ENCODE results near the gene LRRC14B. TPM values are rescaled to one million over a fixed set of nuclear protein-coding genes. Genes with fewer than 3 reads are reported as not detected.
"Not testable (repeated sequence)": the region's sequence is repeated elsewhere in the genome, so short reads cannot be mapped to it uniquely, and the experiment has no call there.

Gene LRRC14B
- total and polyA plus RNA-seq, 2 of the 13 experiments (the other 11 are each of a cell fraction or from before 2014, with no cell fraction given) = not detected

GRCh38 chr5:196350-196749, 5.1 kb downstream of the LRRC14B start:
- H3K4me3 ChIP-seq (replicated peaks in 1 of 3; ENCODE audit: insufficient read depth in 1 of 3, low read depth in 2 of 3, low read length in 3 of 3) = no peak overlapping the region
- ChIA-PET CTCF (ENCODE audit: low intra/inter-chr PET ratio, low total read pairs) (no interaction called here), POLR2A (no interaction called here)
- H3K4me1 ChIP-seq (ENCODE audit: insufficient read depth, low read length) = no peaks in the 10 kb centered on the region
- no TSS peak for BruUV-seq (replicated peaks)
- WGBS (ENCODE audit: low lambda C conversion rate) = 30% methylated on average over 2 of the region's 10 CpGs
- TF ChIP-seq KLF11 (CRISPR knock-in tag; IDR thresholded peaks at IDR 0.05) = no peak
- no peak for TF ChIP-seq GZF1 (CRISPR knock-in tag; IDR thresholded peaks at IDR 0.05)
- TF ChIP-seq ZNF33A (CRISPR knock-in tag; IDR thresholded peaks at IDR 0.05; ENCODE audit: borderline replicate concordance) = no peak
- TF ChIP-seq KLF12 (CRISPR knock-in tag; IDR thresholded peaks at IDR 0.05; ENCODE audit: borderline replicate concordance) = no peak
- no peak for TF ChIP-seq ZNF430 (CRISPR knock-in tag; IDR thresholded peaks at IDR 0.05)
- no peak for TF ChIP-seq THAP8 (CRISPR knock-in tag; IDR thresholded peaks at IDR 0.05; ENCODE audit: borderline replicate concordance)
- TF ChIP-seq ZNF451 (CRISPR knock-in tag; IDR thresholded peaks at IDR 0.05) = no peak
- TF ChIP-seq, protein P1, sequence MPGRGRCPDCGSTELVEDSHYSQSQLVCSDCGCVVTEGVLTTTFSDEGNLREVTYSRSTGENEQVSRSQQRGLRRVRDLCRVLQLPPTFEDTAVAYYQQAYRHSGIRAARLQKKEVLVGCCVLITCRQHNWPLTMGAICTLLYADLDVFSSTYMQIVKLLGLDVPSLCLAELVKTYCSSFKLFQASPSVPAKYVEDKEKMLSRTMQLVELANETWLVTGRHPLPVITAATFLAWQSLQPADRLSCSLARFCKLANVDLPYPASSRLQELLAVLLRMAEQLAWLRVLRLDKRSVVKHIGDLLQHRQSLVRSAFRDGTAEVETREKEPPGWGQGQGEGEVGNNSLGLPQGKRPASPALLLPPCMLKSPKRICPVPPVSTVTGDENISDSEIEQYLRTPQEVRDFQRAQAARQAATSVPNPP (CRISPR knock-in tag; IDR thresholded peaks at IDR 0.05) = no peak
- TF ChIP-seq, protein P2, sequence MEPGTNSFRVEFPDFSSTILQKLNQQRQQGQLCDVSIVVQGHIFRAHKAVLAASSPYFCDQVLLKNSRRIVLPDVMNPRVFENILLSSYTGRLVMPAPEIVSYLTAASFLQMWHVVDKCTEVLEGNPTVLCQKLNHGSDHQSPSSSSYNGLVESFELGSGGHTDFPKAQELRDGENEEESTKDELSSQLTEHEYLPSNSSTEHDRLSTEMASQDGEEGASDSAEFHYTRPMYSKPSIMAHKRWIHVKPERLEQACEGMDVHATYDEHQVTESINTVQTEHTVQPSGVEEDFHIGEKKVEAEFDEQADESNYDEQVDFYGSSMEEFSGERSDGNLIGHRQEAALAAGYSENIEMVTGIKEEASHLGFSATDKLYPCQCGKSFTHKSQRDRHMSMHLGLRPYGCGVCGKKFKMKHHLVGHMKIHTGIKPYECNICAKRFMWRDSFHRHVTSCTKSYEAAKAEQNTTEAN (CRISPR knock-in tag; conservative IDR thresholded peaks at IDR 0.05) = no peak
- TF ChIP-seq TBX3 (IDR thresholded peaks at IDR 0.05; ENCODE audit: borderline replicate concordance) = no peak
- TF ChIP-seq CEBPB (IDR thresholded peaks at IDR 0.05; ENCODE audit: borderline replicate concordance, low read depth, low read length) = no peak
- no peak for TF ChIP-seq PCBP2 (optimal IDR thresholded peaks at IDR 0.05; ENCODE audit: low read depth, low read length, poor library complexity, severe bottlenecking)
- TF ChIP-seq ZNF138 (CRISPR knock-in tag; IDR thresholded peaks at IDR 0.05; ENCODE audit: low read depth) = no peak
- TF ChIP-seq RBAK (CRISPR knock-in tag; IDR thresholded peaks at IDR 0.05) = no peak
- TF ChIP-seq ZNF24 (IDR thresholded peaks at IDR 0.05) = no peak
- TF ChIP-seq, protein P3, sequence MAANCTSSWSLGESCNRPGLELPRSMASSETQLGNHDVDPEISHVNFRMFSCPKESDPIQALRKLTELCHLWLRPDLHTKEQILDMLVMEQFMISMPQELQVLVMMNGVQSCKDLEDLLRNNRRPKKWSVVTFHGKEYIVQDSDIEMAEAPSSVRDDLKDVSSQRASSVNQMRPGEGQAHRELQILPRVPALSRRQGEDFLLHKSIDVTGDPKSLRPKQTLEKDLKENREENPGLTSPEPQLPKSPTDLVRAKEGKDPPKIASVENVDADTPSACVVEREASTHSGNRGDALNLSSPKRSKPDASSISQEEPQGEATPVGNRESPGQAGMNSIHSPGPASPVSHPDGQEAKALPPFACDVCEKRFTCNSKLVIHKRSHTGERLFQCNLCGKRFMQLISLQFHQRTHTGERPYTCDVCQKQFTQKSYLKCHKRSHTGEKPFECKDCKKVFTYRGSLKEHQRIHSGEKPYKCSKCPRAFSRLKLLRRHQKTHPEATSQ (CRISPR knock-in tag; IDR thresholded peaks at IDR 0.05; ENCODE audit: borderline replicate concordance) = no peak
- H3K9me3 ChIP-seq (ENCODE audit: low read length) = no peaks in the 10 kb centered on the region
- FAIRE-seq (no peak), DNase-seq (ENCODE audit: low spot score) (no peak), ATAC-seq (no peak)
- in situ Hi-C loops (cut with HindIII; ENCODE audit: extremely low pct_ligation_motif_present, low pct_unique_long_range_greater_than_20kb) (no loop called here), intact Hi-C loops (cut with micrococcal nuclease; ENCODE audit: unreplicated experiment) (no loop called here)
- H3K4me2 ChIP-seq (ENCODE audit: low read depth, low read length) = no peak overlapping the region
- no peak overlapping the region for H3K9ac ChIP-seq (ENCODE audit: insufficient read depth, low read depth, low read length)
- H3K79me2 ChIP-seq (ENCODE audit: insufficient read depth, low read length) = no peaks in the 10 kb centered on the region
- H3K36me3 ChIP-seq (replicated peaks in 1 of 2; ENCODE audit: control insufficient read depth in 1 of 2, insufficient read depth in 2 of 2, low read length in 2 of 2) = 0 out of 5 replicates have a peak, but pooled peaks cover 0 to 3% of the 10 kb centered on the region in 2 experiments
- no peak overlapping the region for H3K27ac ChIP-seq (ENCODE audit: extremely low read length, insufficient read depth, low read length)
- H2AFZ ChIP-seq (ENCODE audit: low read length) = no peak overlapping the region
- H3K27me3 ChIP-seq (ENCODE audit: control insufficient read depth in 1 of 2, insufficient read depth in 2 of 2, low read length in 2 of 2) = no peaks in the 10 kb centered on the region
- no peaks in the 10 kb centered on the region for H4K20me1 ChIP-seq (ENCODE audit: insufficient read depth, low read length)

GRCh38 chr5:197031-197430, 5.7 kb downstream of the LRRC14B start:
- CTCF ChIA-PET (ENCODE audit: low intra/inter-chr PET ratio, low total read pairs); H3K79me2 ChIP-seq (ENCODE audit: insufficient read depth, low read length); H3K4me3 ChIP-seq (replicated peaks in 1 of 3; ENCODE audit: insufficient read depth in 1 of 3, low read depth in 2 of 3, low read length in 3 of 3); H3K9me3 ChIP-seq (ENCODE audit: low read length); in situ Hi-C loops (cut with HindIII; ENCODE audit: extremely low pct_ligation_motif_present, low pct_unique_long_range_greater_than_20kb); H3K4me2 ChIP-seq (ENCODE audit: low read depth, low read length); H3K27ac ChIP-seq (ENCODE audit: extremely low read length, insufficient read depth, low read length); FAIRE-seq; DNase-seq (ENCODE audit: low spot score); POLR2A ChIA-PET; BruUV-seq (replicated peaks); H3K9ac ChIP-seq (ENCODE audit: insufficient read depth, low read depth, low read length); H3K36me3 ChIP-seq (replicated peaks in 1 of 2; ENCODE audit: control insufficient read depth in 1 of 2, insufficient read depth in 2 of 2, low read length in 2 of 2); H2AFZ ChIP-seq (ENCODE audit: low read length); intact Hi-C loops (cut with micrococcal nuclease; ENCODE audit: unreplicated experiment); ATAC-seq; H3K4me1 ChIP-seq (ENCODE audit: insufficient read depth, low read length); H3K27me3 ChIP-seq (ENCODE audit: control insufficient read depth in 1 of 2, insufficient read depth in 2 of 2, low read length in 2 of 2); H4K20me1 ChIP-seq (ENCODE audit: insufficient read depth, low read length): not testable (repeated sequence)
- WGBS (ENCODE audit: low lambda C conversion rate) = 50% methylated on average over 17 of the region's 18 CpGs
